ENCODE measurements around the gene CUX1.

The CUX1 gene

GRCh38 chr7:101896316-101896715 is 78.9 kb downstream of the CUX1 start:
- in situ Hi-C loops (cut with HindIII; ENCODE audit: low pct_unique_long_range_greater_than_20kb, low sequenced_read_pairs), result no loop called here
- no peak for TF ChIP-seq JUND (IDR thresholded peaks at IDR 0.05; ENCODE audit: low read depth)
- no peak for DNase-seq (ENCODE audit: low read depth in 1 of 2, low spot score in 1 of 2)

- no peak for TF ChIP-seq JUND (IDR thresholded peaks at IDR 0.05; ENCODE audit: low read depth)
- in situ Hi-C loops (cut with HindIII; ENCODE audit: low pct_unique_long_range_greater_than_20kb, low sequenced_read_pairs), result no loop called here
Observed at GRCh38 chr7:101896941-101897340, 79.5 kb downstream of the CUX1 start.

GRCh38 chr7:101898106-101898505 is 80.7 kb downstream of the CUX1 start:
- no peak for TF ChIP-seq JUND (IDR thresholded peaks at IDR 0.05; ENCODE audit: low read depth)
- DNase-seq (ENCODE audit: low read depth in 1 of 2, low spot score in 1 of 2), result no peak
- in situ Hi-C loops (cut with HindIII; ENCODE audit: low pct_unique_long_range_greater_than_20kb, low sequenced_read_pairs), result no loop called here

More at GRCh38 chr7:101896941-101897340, 79.5 kb downstream of the CUX1 start:
- DNase-seq (ENCODE audit: low read depth in 1 of 2, low spot score in 1 of 2), result no peak

GRCh38 chr7:101899616-101900015 is 82.2 kb downstream of the CUX1 start:
- no peak for TF ChIP-seq JUND (IDR thresholded peaks at IDR 0.05; ENCODE audit: low read depth)
- DNase-seq (ENCODE audit: low read depth in 1 of 2, low spot score in 1 of 2), result no peak
- in situ Hi-C loops (cut with HindIII; ENCODE audit: low pct_unique_long_range_greater_than_20kb, low sequenced_read_pairs), result no loop called here

- no peak for DNase-seq (ENCODE audit: low read depth in 1 of 2, low spot score in 1 of 2)
- in situ Hi-C loops (cut with HindIII; ENCODE audit: low pct_unique_long_range_greater_than_20kb, low sequenced_read_pairs), result no loop called here
- TF ChIP-seq JUND (IDR thresholded peaks at IDR 0.05; ENCODE audit: low read depth), result no peak
Observed at GRCh38 chr7:101900103-101900502, 82.7 kb downstream of the CUX1 start.

- DNase-seq (ENCODE audit: low read depth in 1 of 2, low spot score in 1 of 2), result no peak
- in situ Hi-C loops (cut with HindIII; ENCODE audit: low pct_unique_long_range_greater_than_20kb, low sequenced_read_pairs), result no loop called here
Observed at GRCh38 chr7:101901661-101902491, 84.5 kb downstream of the CUX1 start.

GRCh38 chr7:101902680-101903514 is 85.5 kb downstream of the CUX1 start:
- DNase-seq (ENCODE audit: low read depth in 1 of 2, low spot score in 1 of 2), result no peak
- in situ Hi-C loops (cut with HindIII; ENCODE audit: low pct_unique_long_range_greater_than_20kb, low sequenced_read_pairs), result no loop called here
- TF ChIP-seq JUND (IDR thresholded peaks at IDR 0.05; ENCODE audit: low read depth), result no peak

More at GRCh38 chr7:101901661-101902491, 84.5 kb downstream of the CUX1 start:
- TF ChIP-seq JUND (IDR thresholded peaks at IDR 0.05; ENCODE audit: low read depth), result no peak

- in situ Hi-C loops (cut with HindIII; ENCODE audit: low pct_unique_long_range_greater_than_20kb, low sequenced_read_pairs), result no loop called here
- DNase-seq (ENCODE audit: low read depth in 1 of 2, low spot score in 1 of 2), result no peak
- TF ChIP-seq JUND (IDR thresholded peaks at IDR 0.05; ENCODE audit: low read depth), result no peak
Observed at GRCh38 chr7:101903515-101903868, 86.1 kb downstream of the CUX1 start.

- in situ Hi-C loops (cut with HindIII; ENCODE audit: low pct_unique_long_range_greater_than_20kb, low sequenced_read_pairs), result no loop called here
- TF ChIP-seq JUND (IDR thresholded peaks at IDR 0.05; ENCODE audit: low read depth), result no peak
- DNase-seq (ENCODE audit: low read depth in 1 of 2, low spot score in 1 of 2), result no peak
Observed at GRCh38 chr7:101904019-101904418, 86.6 kb downstream of the CUX1 start.

- no peak for DNase-seq (ENCODE audit: low read depth in 1 of 2, low spot score in 1 of 2)
- in situ Hi-C loops (cut with HindIII; ENCODE audit: low pct_unique_long_range_greater_than_20kb, low sequenced_read_pairs), result no loop called here
- TF ChIP-seq JUND (IDR thresholded peaks at IDR 0.05; ENCODE audit: low read depth), result no peak
Observed at GRCh38 chr7:101905203-101905865, 87.9 kb downstream of the CUX1 start.

GRCh38 chr7:101906291-101907240 is 89.1 kb downstream of the CUX1 start:
- no peak for DNase-seq (ENCODE audit: low read depth in 1 of 2, low spot score in 1 of 2)
- no peak for TF ChIP-seq JUND (IDR thresholded peaks at IDR 0.05; ENCODE audit: low read depth)
- in situ Hi-C loops (cut with HindIII; ENCODE audit: low pct_unique_long_range_greater_than_20kb, low sequenced_read_pairs), result no loop called here
